ENCODE results near the gene TYW1.
"Not testable (repeated sequence)": the region's sequence is repeated elsewhere in the genome, so short reads cannot be mapped to it uniquely, and the experiment has no call there.

Gene TYW1

GRCh38 chr7:67267914-67268313 is 271.3 kb downstream of the TYW1 start:
- in situ Hi-C loops (cut with MboI; ENCODE audit: low pct_unique_long_range_greater_than_20kb, low sequenced_read_pairs): no loop called here
- DNase-seq: no peak

GRCh38 chr7:67269916-67270315 is 273.3 kb downstream of the TYW1 start:
- in situ Hi-C loops (cut with MboI; ENCODE audit: low pct_unique_long_range_greater_than_20kb, low sequenced_read_pairs); DNase-seq: not testable (repeated sequence)
